Right cardiac atrium (tissue), 5 donors: ENCODE data around the gene SIAE. TPM values are rescaled to one million over a fixed set of nuclear protein-coding genes. Genes with fewer than 3 reads are reported as not detected.

Experiments used
- ATAC-seq, 2 donors: fragments of 200-7000 bp; cut with Tn5 transposase; one replicate each; pipeline versions ENCODE4 v1.8.0 to v1.9.1; 2020; ENCODE audit warnings: moderate library complexity in 2 of 2, mild to moderate bottlenecking in 1 of 2
- DNase-seq, 3 donors: peaks; one replicate each; pipeline ENCODE4 v3.0.0-alpha.2; 2020
- H3K27ac ChIP-seq: one replicate; pipeline ENCODE4 v1.5.1; 2013; ENCODE audit warnings: mild to moderate bottlenecking, low read length, control low read depth, moderate library complexity
- H3K27me3 ChIP-seq: one replicate; pipeline ENCODE4 v1.6.1; 2013; ENCODE audit not compliant: control insufficient read depth, insufficient read depth
- H3K4me1 ChIP-seq: one replicate; pipeline ENCODE4 v1.6.1; 2013; ENCODE audit warnings: low read length; ENCODE audit not compliant: control insufficient read depth, insufficient read depth
- H3K4me3 ChIP-seq: one replicate; pipeline ENCODE4 v1.5.1; 2013; ENCODE audit warnings: low read length, control low read depth
- H3K9me3 ChIP-seq: one replicate; pipeline ENCODE4 v1.6.1; 2013; ENCODE audit warnings: low read length; ENCODE audit not compliant: control insufficient read depth
- WGBS: extraction: QIAGEN DNeasy Blood & Tissue Kit; methylation state at CpG from one replicate; pipeline ENCODE4 v1.1.7; 2013; 5-methylcytosine and 5-hydroxymethylcytosine counted together
- intact Hi-C, 4 donors: fragments of 100-400 bp; cut with DNase I; formaldehyde crosslinking; loops; one replicate each; pipeline versions ENCODE4 v1.11.0 to v1.14.0; 2022 to 2023
- polyA plus RNA-seq: library from polyadenylated mRNA; stranded (reverse); fragments of 200-250 nt; gene quantifications from one replicate; pipeline ENCODE4 v1.2.3, GENCODE V29; 2013
- total RNA-seq, 4 donors: library from RNA; stranded (reverse); fragmentation: NEBNext Ultra II Directional; extraction: Animal tissue kit (Norgen Biotek cat#: 25700); gene quantifications; one replicate each; pipeline ENCODE4 v1.2.1, GENCODE V29; 2021
- donor health status: healthy with polysubstance abuse.
- donor health status: DM: no; HTN: yes; CAD: no.
- donor health status: DM: no; HTN: no; CAD: no.
- donor health status: DM: no; HTN: yes; CAD: no; lungs with severe emphysema.
- donor health status: DM: yes; HTN: yes; CAD: no.

SIAE gene
- total and polyA plus RNA-seq, 5 donors: 43.4 to 72.6 (median 47.6) TPM

DNA sequence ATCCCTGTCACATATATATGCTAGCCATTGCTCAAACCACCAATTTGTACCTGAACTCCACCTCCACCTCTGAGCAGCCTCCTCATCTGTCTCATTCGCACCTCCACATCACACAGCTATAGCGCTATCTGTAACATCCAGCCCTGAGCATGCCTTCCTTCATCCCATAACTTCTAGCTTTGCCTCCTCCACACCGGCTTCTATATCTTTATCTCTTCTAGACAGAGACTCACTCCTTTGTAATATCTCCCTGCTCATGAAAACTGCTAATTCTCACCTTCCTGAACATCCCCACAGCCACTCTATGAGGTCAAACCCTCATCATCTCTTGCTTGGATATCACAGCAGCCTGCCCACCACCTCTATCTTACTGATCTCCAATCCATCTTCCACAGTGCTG, 5.9 kb downstream of the SIAE start:
- intact Hi-C loops: loop anchor here in 2 of 4 donors (5.0 to 10.0 kb wide), 2 partner anchors 167 to 170 kb away; no protein-coding TSS in a partner anchor
- WGBS: 90% methylated on average over 3 of the region's 3 CpGs
- H3K4me3 ChIP-seq: no peak overlapping the region
- H3K27ac ChIP-seq: no peak overlapping the region
- no peaks in the 10 kb centered on the region for H3K27me3 ChIP-seq
- no peak for ATAC-seq
- H3K9me3 ChIP-seq: no peaks in the 10 kb centered on the region
- H3K4me1 ChIP-seq: no peaks in the 10 kb centered on the region
- DNase-seq: no peak

DNA sequence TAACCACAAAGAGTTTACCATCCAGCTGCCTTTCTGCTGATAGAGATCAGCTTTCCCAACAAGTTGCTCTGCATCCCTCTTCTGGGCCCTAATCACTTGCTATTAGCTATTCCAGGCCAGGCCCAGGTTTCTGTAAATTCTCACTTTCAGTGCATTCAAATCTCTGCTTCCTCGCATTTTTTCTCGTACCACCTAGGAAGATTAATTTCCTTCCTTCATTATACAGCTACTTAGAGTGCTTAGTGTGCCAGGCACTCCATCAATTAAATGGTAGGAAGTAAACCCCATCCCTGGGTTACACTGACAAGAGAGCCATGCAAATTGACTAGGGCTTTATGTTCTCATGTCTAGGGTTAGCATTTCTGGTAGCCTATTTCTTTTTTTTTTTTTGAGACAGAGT, 9.7 kb downstream of the SIAE start:
- DNase-seq (no peak), ATAC-seq (no peak)
- no peak overlapping the region for H3K27ac ChIP-seq
- WGBS: 82% methylated on average over 2 of the region's 2 CpGs
- no peaks in the 10 kb centered on the region for H3K27me3 ChIP-seq
- intact Hi-C loops: loop anchor here in 1 of 4 donors (10.0 kb wide), 1 partner anchor 171 kb away; no protein-coding TSS in a partner anchor
- no peak overlapping the region for H3K4me3 ChIP-seq
- H3K9me3 ChIP-seq: no peaks in the 10 kb centered on the region
- H3K4me1 ChIP-seq: no peaks in the 10 kb centered on the region

DNA sequence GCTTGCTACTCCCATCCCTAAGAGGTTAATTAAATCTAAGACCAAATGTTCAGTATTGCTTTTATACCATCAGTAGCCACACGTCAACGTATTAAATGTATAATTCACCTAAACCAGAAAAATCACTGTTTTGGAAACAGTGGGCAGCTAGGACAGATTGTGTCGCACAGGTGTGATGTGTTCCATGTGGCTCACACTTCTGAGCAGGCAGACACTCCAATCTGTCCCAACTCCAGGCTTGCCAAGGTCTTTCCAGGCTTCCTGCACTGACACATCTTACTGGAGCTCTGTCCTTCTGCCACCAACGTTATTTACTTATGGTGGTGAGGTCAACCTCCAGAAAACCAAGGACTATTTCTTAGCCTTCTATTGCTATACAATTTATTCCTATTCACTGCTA, 11.4 kb downstream of the SIAE start:
- intact Hi-C loops: loop anchor here in 1 of 4 donors (10.0 kb wide), 1 partner anchor 173 kb away; no protein-coding TSS in a partner anchor
- Histone ChIP-seq H3K27me3 (no peaks in the 10 kb centered on the region), H3K4me3 (no peak overlapping the region), H3K9me3 (no peaks in the 10 kb centered on the region), H3K4me1 (no peaks in the 10 kb centered on the region), H3K27ac (no peak overlapping the region)
- WGBS: 83% methylated on average over 4 of the region's 4 CpGs
- ATAC-seq (no peak), DNase-seq (no peak)

DNA sequence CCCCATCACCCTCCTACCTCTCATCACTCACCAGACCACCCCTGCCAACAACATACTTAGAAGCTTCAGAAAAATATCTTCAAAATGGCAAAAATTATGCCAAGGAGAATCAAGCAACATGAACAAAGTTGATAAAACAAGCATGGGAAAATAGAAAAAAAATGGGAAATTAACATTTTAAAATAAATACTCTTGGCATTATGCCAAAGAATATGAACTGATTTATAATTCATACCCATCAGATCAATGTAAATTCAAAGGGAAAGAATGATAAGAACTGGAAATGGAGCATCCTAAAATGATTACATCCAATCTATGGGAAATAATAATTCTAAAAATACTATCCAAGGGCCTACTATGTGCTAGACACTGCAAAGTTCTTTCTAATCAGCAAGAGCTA, 12.0 kb downstream of the SIAE start:
- no peaks in the 10 kb centered on the region for H3K4me1 ChIP-seq
- intact Hi-C loops: loop anchor here in 1 of 4 donors (10.0 kb wide), 1 partner anchor 173 kb away; no protein-coding TSS in a partner anchor
- DNase-seq (no peak), ATAC-seq (no peak)
- no peaks in the 10 kb centered on the region for H3K27me3 ChIP-seq
- H3K27ac ChIP-seq: no peak overlapping the region
- no peaks in the 10 kb centered on the region for H3K9me3 ChIP-seq
- no peak overlapping the region for H3K4me3 ChIP-seq

DNA sequence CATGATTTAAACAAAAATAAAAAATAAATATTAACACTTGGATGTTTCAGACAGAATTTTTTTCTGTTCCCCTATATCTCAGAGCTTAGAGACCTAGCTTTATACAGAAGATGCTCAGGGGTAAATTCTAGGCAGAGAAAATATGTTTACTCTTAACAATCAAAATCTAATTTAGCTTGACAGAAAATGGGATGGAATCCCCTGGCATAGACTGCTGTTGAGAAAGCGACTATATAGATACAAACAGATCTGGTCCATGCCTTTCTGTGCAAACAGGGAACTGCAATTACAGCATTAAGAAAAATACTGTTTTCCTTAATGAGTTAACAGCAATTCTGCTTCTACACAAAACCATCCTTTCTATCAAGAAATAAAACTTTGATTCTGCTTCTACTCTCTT, 14.6 kb downstream of the SIAE start:
- no peak overlapping the region for H3K27ac ChIP-seq
- ATAC-seq (no peak), DNase-seq (no peak)
- intact Hi-C loops: no loop called here
- H3K9me3 ChIP-seq: no peaks in the 10 kb centered on the region
- no peak overlapping the region for H3K4me3 ChIP-seq
- H3K4me1 ChIP-seq: no peaks in the 10 kb centered on the region
- H3K27me3 ChIP-seq: no peaks in the 10 kb centered on the region
- 94% methylated on average over 1 of the region's 1 CpG for WGBS

DNA sequence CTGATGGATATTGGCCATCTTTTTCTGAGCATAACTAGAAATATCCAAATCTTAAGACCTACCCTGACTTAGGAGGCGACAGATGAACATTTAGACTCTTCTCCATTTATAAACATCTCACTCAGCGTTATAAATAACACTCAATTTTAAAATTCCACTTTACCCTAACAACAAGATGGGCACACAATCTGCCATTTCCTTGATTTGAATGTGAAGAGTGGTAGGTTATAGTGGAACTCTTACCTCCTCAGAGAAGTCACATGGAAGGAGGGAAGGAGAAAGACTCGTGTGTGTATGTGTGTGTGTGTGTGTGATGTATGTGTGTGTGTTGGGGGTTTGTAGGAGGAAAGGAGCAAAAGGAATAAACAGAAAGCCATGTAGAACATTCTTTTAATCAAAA, 15.0 kb downstream of the SIAE start:
- Histone ChIP-seq H3K27me3 (no peaks in the 10 kb centered on the region), H3K4me3 (no peak overlapping the region), H3K4me1 (no peaks in the 10 kb centered on the region), H3K9me3 (no peaks in the 10 kb centered on the region), H3K27ac (no peak overlapping the region)
- intact Hi-C loops: no loop called here
- ATAC-seq (no peak), DNase-seq (no peak)
- 90% methylated on average over 3 of the region's 3 CpGs for WGBS

DNA sequence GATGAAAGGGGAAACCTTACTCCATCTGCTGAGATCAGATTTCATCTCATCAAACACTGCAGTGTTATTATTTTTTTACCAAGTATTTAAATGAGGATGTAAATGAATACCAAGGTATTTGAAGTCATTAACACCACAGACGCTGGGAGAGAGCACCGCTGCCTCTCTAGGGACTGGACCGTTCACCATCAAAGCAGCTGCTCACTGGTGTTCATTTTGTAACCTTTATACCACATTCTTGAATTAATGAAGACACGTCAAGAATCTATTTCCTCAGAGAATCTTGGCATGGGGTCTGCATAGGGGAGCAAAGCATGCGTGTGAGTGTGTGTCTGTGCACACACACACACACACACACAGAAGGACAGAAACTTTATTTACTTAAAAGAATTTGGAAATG, 15.6 kb downstream of the SIAE start:
- Histone ChIP-seq H3K4me3 (no peak overlapping the region), H3K27ac (no peak overlapping the region), H3K4me1 (no peaks in the 10 kb centered on the region), H3K27me3 (no peaks in the 10 kb centered on the region), H3K9me3 (no peaks in the 10 kb centered on the region)
- ATAC-seq: no peak
- intact Hi-C loops: no loop called here
- WGBS: 81% methylated on average over 5 of the region's 5 CpGs
- DNase-seq: no peak

DNA sequence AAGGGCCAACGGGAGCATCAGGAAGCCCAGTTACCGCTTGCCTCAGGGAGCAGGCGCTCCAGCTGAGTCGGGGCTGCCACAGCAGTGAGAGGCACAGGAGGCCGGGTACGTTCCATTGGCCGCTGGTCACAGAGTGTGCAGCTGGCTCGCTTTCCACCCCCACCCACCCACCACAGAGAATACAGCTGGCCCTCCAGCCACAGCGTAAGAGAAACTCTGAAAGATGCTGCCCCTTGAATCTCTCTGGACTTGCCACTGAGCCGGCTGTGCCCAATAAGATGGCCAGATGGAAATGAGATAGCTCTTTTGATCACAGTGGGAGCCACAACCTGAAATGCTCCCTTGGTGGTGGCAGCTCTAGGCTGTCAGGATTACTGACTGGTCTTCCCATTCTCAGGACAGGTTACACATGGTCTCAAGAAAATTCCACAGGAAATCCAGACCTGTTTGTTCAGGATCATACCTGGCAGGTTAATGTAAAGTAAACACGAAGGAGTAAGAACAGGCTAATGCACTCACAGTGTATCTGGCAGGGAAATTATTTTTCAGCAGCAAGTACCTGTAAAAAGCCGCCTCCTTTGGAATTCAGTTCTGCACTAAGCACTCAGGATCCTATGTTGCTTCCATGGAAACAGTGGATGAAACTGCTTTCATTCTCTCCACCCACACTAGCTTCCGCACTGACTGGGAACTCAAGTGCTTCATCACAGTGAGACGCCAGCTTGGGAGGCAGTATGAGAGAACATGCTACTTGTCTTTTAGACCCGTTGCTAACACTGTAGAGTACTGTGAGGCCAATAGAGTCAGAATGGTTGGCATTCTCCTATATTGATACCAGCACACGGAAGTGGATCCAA, 16.5 kb downstream of the SIAE start:
- Histone ChIP-seq H3K4me1 (no peaks in the 10 kb centered on the region), H3K4me3 (no peak overlapping the region), H3K27me3 (no peaks in the 10 kb centered on the region), H3K9me3 (no peaks in the 10 kb centered on the region), H3K27ac (no peak overlapping the region)
- intact Hi-C loops: no loop called here
- no peak for ATAC-seq
- DNase-seq: no peak
- WGBS: 67% methylated on average over 16 of the region's 16 CpGs

DNA sequence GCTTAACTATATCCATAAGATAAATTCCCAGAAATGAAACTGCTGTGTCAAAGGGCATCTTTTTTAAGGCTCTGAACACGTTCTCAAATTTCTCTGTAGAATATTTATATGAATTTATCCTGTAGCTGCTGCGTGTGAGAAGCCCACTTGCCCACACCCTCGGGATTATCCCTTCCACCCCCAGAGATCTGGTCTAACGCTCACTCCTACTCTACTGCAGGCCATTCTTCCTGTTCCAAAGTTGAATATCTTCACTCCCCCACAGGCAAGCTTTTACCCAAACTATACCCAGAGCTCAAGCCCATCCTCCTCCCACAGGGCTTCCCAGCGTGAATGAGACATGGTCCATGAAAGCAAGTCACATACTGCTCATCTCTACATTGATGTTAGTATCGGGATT, 24.9 kb downstream of the SIAE start:
- 59% methylated on average over 6 of the region's 6 CpGs for WGBS
- H3K27me3 ChIP-seq: no peaks in the 10 kb centered on the region
- no peaks in the 10 kb centered on the region for H3K9me3 ChIP-seq
- H3K4me3 ChIP-seq: no peak overlapping the region
- ATAC-seq (no peak), DNase-seq (no peak)
- no peaks in the 10 kb centered on the region for H3K4me1 ChIP-seq
- H3K27ac ChIP-seq: no peak overlapping the region
- intact Hi-C loops: no loop called here

DNA sequence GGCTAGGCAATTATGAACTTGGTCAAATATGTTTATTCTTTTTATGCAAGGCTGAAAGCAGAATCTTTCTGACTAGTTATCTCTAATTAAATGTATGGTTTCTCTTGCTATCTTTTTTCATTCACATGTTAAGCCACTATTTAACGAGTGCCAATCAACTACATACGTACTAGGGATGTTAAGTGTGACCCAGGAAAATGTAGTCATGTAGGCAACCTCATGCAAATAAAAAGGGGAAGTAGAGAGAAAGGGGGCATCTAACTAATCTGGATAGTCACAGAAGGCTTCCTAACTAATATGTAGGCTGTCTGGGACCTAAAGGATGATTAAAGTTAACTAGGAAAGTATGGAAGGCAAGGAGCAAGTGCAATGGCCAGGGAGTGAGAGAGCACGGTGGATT, 27.4 kb downstream of the SIAE start:
- Histone ChIP-seq H3K27ac (no peak overlapping the region), H3K4me3 (no peak overlapping the region), H3K9me3 (no peaks in the 10 kb centered on the region), H3K4me1 (no peaks in the 10 kb centered on the region), H3K27me3 (no peaks in the 10 kb centered on the region)
- WGBS: 80% methylated on average over 3 of the region's 3 CpGs
- ATAC-seq (no peak), DNase-seq (no peak)
- intact Hi-C loops: no loop called here

DNA sequence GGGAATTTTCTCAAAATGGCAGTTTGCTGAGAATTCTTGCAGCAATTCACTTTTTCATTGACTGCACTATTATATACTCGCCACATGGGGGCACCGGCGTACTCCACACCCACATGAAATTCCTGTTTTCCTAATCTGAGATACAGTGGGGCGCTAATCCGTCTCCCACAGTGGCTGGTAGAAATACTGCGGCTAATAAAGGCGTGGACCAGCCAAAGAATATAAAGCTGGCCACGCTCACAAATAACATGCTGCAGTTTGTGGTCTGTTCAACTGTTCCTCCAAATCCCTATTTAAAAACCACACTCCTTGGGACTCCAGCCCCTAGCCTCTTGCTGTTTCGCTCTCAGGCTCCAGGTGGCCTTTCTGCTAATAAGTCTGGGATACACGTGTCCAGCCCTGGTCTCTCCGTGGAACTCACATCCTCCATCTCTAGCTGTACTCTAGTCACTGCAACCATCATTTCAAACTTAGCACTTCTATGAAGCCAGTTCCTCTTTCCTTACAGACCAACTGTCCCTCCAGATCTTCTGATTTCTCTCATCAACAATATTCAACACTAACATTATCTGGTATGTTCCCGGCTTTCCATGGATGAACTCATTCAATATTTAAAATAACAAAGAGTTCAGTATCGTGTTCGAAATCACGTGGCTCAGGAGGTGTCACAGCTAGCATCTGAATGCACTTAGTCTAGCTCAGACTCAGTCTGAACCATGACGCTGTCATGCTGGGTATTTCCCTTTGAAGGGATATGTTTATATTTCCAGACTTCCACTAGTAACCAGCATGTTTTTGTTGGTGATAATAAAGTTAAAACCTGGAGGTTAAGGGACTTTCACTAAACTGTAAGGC, 28.9 kb downstream of the SIAE start:
- WGBS: 20% methylated on average over 16 of the region's 16 CpGs
- ATAC-seq: peak; percentile 81 to 82
- H3K4me1 ChIP-seq: no peaks in the 10 kb centered on the region
- no peaks in the 10 kb centered on the region for H3K27me3 ChIP-seq
- no peaks in the 10 kb centered on the region for H3K9me3 ChIP-seq
- peak overlapping the region; percentile 35 for H3K4me3 ChIP-seq
- H3K27ac ChIP-seq: no peak overlapping the region
- DNase-seq: peak; percentile 40 to 66 (median 57)
- intact Hi-C loops: no loop called here
